NCI-H526 treated with DMSO at 0.1 percent for 48 hours (cell line): Measurements from ENCODE around the gene HERC4.
A peak's percentile ranks its signal among the peaks of the same experiment; 100 is the strongest.
"Not testable (repeated sequence)": the region's sequence is repeated elsewhere in the genome, so short reads cannot be mapped to it uniquely, and the experiment has no call there.

Experiments
- DNase-seq: peaks from one replicate; lab custom pipeline; 2025; lab: John Stamatoyannopoulos, UW

Gene HERC4

DNA sequence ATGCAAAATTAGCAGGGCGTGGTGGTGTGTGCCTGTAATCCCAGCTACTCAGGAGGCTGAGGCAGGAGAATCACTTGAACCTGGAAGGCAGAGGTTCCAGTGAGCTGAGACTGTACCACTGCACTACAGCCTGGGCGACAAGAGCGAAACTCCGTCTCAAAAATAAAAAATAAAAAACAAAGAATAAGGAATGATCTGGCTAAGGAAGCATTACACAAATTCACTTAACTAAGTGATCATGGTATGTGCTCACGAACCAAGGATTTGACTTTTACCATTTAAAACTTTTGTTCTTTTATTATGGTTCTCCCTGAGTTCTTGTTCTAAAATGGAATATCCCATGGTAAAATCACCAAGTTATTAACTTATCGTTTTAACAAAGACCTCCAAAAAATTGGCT lies 119.5 kb downstream of the HERC4 start:
- no peak for DNase-seq

DNA sequence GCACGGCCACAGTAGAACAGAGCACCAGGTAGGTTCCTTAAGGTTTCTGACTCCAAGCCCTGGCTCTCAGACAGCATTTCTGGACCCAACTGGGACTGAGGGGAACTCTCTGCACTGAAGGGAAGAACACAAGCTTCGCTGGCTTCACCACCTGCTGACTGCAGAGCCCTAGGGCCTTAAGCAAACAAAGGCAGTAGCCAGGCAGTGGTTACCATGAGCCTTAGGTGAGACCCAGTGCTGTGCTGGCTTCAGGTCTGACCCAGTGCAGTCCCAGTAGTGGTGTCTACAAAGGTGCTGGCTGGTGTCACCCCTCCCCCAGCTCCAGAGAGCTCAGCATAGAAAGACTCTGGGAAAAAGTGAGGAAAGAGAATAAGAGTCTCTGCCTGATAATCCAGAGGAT lies 131.2 kb downstream of the HERC4 start:
- DNase-seq, result no peak

DNA sequence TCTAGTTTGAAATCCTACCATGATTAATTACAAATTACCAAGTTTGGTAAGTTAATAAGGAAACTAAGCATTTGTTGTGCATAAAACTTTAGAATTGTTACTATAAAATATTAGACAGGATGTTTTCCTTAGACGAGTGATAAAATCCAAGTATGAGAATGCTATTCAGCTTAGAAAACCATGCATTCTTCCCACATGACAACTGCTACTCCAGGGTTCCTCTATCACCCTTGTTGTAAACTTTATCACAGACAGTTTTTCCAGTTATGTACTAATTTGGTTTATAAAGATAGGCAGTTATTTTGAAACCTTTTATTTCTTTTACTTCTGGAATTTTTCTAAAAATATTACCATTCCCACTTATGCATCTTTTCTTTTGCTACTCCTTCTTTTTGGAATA lies 138.7 kb downstream of the HERC4 start:
- no peak for DNase-seq

DNA sequence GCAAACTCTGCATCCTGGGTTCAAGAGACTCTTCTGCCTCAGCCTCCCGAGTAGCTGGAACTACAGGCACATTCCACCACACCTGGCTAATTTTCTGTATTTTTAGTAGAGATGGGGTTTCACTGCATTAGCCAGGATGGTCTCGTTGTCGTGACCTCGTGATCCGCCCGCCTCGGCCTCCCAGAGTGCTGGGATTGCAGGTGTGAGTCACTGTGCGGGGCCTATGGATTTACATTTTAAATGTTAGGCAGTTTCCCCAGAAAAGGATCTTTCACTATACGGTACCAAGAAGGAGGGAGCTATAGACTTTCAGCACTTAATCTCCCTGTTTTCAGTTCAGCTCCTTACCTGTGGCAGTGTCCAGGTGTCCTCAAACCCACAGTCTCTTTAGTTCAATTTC lies 139.9 kb downstream of the HERC4 start:
- DNase-seq, result no peak

DNA sequence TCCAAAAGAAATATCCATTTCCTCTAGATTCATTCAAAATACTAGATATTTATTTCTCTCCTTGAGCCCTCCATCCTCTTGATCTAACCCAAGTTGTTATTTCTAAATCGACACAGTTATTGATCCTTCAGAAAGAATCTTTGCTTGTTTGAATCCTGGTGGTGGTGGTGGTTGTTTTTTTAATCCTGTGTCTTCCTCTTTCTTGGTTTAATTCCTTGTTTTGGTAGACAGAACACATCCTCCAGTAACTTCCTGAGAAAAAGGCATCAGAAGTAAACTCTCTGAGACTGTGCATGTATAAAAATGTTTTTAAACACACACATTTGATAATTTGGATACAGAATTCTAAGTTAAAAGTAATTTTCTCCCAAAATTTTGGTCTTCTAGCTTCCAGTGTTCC lies 140.7 kb downstream of the HERC4 start:
- no peak for DNase-seq

DNA sequence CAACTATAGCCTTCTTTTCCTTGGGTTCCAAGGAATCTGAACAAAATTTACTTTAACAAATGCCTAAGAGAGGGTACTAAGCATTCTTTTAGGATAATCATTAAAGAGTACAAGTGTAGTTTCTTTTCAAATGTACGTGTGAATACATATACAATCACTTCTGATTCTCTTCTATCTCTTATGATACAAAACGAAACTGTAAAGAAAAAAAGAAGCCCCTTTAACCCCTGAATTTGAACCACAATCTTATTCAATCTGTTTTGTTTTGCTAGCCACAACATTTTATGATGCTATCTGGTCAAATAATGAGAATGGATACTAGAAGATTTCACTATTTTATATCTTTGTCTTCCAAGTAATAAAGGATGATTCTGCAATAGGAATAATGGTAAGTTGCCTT lies 141.9 kb downstream of the HERC4 start:
- DNase-seq, result no peak

DNA sequence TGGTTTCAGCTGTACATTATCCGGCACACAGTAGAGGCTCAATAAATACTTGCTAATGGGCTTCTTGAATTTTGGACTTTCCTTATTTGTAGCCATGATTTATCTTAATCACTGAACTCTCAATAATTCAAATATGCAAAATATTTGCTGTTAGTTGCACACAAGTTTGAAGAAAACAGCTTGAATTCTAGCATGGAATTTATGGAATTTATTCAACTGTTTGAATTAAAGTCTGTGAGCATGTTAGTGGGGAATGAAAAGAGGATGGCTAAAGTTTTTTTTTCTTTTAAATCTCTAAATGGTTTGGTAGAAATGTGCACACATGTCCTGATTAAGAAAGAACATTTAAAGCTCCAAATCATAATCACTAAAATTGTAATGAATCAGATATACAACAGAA lies 148.1 kb downstream of the HERC4 start:
- no peak for DNase-seq

DNA sequence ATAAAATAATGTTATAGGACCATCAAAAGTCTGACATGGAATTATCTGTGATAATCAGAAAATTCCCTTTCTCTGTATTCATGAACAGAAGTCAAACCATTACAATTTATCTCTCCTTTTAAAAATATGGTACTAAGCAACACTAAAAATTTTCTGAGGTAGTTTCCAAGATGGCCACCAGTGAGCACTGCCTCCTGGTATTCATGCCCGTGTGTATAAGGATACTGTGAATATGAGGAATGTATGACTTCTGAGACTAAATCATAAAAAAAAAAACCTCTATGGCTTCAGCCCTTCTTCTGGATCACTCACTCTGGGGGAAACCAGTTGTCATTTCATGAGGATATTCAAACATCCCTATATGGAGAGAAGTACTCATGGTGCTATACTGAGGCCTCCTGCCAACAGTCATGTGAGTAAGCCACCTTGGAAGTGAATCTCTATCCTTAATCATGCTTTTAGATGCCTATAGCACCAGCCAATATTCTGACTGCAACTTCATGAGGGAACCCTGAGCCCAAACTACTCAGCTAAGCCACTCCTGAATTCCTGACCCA lies 149.6 kb downstream of the HERC4 start:
- no peak for DNase-seq

DNA sequence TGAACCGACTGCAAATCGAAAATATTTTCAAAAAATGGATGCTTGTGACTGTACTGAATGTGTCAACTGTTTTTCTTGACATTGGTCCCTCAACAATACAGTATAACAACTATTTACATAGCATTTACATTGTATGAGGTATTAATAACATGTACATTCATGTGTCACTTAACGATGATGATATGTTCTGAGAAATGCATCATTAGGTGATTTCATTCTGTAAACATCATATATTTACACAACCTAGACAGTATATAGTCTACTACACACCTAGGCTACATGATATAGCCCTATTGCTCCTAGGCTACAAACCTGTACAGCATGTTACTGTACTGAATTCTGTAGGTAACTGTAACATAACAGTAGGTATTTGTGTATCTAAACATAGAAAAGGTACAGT lies 150.9 kb downstream of the HERC4 start:
- DNase-seq, result no peak

DNA sequence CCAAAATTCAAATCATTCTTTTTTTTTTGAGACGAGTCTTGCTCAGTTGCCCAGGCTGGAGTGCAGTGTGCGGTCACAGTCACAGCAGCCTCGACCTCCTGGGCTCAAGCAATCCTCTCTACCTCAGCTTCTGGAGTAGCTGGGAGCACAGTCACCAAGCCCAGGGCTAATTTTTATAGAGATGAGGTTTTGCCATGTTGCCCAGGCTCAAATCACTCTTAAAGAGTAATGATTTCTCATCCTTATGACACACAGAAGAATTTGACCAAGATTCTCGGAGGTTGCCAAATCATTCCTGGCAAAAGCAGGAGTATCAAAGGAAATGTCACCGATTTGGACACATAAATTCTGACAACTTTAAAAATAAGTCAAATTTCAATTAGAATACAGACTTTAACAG lies 151.5 kb downstream of the HERC4 start:
- DNase-seq, result no peak

DNA sequence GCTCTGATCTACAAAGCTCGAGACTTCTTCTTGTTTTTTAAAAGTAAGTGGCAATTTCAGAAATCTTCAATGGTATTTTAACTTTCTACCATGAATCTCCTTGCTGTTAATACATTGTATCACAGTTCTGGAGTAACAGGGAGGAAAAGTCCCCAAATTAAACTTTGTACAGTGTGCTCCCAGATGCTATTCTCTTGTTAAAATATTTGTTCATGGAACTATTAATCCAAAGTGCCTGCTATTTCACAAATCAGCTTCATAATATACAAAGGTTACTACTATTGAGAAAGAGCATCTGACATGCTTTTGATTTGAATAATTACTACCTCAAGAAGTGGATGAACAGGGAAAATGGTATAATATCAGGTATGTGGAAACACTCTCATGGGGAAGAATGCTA lies 154.0 kb downstream of the HERC4 start:
- DNase-seq, result no peak

DNA sequence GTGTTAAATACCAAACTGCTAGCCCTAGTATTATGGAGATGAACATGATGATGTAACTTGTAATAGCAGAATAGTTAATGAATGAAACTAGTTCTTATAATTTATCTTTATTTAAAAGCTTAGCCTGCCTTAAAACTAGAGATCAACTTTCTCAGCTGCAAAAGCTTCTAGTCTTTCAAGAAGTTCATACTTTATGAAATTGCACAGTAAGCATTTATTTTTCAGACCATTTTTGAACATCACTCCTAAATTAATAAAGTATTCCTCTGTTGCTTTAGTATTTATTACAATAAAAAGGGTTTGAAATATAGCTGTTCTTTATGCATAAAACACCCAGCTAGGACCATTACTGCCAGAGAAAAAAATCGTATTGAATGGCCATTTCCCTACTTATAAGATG lies 157.4 kb downstream of the HERC4 start:
- DNase-seq, result no peak

DNA sequence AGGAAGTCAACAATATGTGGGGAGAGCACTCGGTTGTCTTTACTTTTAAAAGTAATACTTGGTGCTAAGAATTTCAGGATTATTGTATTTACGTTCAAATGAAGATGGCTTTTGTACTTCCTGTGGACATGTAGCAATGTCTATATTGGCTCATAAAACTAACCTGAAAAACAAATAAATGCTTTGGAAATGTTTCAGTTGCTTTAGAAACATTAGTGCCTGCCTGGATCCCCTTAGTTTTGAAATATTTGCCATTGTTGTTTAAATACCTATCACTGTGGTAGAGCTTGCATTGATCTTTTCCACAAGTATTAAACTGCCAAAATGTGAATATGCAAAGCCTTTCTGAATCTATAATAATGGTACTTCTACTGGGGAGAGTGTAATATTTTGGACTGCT lies 157.9 kb downstream of the HERC4 start:
- DNase-seq, result no peak

DNA sequence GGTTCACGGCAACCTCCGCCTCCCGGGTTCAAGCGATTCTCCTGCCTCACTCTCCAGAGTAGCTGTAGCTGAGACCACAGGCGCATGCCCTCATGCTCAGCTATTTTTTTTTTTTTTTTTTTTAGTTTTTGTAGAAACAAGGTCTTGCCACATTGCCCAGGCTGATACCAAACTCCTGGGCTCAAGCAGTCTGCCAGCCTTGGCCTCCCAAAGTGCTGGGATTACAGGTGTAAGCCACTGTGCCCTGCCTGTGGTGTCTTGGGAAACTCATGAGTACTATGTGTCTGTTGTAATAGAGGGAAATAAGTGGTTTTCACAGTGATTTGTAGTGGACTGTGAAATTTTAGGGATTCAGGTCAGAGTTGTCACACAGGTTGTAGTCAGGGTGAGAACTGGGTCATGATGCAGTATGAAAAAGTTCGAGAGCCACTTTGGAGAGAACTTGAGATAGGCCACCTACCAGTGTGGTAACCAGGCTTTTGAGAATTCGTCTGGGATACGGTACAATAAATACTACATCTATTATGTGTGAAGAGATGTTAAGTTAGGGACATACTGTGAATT lies 160.2 kb downstream of the HERC4 start:
- no peak for DNase-seq

DNA sequence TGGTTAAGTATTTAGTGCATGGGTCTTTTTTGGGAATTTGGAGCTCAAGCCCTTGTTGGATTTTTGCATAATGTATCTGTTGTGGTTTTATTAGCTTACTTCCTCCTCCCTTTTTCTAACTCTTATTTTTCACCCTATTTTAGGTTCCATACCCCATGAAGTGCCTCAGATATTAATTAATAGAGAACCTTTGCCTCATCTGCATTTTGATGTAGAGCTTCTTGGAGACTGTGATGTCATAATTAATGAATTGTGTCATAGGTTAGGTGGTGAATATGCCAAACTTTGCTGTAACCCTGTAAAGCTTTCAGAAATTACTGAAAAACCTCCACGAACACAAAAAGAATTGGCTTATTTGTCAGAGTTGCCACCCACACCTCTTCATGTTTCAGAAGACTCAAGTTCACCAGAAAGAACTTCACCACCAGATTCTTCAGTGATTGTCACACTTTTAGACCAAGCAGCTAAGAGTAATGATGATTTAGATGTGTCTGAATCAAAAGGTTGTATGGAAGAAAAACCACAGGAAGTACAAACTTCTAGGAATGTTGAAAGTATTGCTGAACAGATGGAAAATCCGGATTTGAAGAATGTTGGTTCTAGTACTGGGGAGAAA lies 162.6 kb downstream of the HERC4 start:
- no peak for DNase-seq

DNA sequence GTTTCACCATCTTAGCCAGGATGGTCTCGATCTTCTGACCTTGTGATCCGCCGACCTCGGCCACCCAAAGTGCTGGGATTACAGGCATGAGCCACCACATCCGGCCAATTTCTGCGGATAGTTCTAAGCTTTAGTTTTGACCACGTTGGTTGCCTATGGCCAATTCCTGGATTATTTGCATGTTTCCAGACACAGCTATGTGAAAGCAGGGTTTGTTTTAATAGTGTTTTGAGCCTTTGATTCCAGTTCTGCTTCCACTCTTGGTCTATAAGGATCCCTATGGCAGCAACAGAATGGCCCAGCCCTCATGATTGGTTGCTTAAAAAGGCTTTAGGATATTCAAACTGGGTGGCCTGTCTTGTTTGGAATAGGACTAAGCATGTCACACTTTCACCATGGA lies 171.5 kb downstream of the HERC4 start:
- DNase-seq, result no peak

DNA sequence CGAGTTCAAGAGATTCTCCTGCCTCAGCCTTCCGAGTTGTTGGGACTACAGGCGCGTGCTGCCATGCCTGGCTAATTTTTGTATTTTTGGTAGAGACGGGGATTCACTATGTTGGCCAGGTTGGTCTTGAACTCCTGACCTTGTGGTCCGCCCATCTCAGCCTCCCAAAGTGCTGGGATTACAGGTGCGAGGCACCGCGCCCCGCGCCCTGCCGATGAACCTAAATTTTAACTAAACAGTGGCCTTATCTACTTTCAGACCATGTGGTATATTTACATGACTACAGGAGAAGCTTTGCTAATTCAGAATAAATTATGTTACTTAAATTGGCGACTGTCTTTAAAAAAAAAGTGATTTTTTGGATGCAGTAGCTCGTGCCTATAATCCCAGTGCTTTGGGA lies 181.4 kb downstream of the HERC4 start:
- DNase-seq, result no peak

DNA sequence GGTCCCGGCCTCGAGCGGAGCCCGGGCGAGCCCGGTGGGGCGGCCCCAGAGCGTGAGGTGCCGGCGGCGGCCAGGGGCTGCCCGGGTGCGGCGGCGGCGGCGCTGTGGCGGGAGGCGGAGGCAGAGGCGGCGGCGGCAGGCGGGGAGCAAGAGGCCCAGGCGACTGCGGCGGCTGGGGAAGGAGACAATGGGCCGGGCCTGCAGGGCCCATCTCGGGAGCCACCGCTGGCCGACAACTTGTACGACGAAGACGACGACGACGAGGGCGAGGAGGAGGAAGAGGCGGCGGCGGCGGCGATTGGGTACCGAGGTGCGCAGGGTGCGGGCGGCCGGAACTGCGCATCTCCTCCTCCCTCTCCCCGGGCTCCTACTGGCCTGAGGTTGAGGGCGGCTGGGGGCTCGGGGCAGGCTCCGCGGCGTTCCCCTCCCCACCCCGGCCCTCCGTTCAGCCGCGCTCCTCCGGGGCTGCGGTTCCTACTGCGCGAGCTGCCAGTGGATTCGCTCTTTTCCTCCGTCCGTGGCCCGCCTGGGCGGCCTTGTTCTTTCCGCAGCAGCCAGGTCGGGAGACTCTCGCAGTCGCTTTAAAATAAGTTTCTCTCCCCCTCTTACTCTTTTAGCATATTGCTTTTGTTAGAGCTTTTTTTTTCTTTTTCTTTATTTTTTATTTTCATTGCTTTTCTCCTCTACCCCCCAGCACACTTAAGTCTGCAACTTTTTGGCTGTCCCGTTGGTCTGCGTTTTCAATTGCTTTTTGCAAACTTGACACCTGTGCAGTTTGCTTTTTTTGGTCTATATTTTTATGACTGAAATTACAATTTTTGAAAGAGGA lies 190.0 kb downstream of the HERC4 start:
- DNase-seq, result peak; percentile 63

DNA sequence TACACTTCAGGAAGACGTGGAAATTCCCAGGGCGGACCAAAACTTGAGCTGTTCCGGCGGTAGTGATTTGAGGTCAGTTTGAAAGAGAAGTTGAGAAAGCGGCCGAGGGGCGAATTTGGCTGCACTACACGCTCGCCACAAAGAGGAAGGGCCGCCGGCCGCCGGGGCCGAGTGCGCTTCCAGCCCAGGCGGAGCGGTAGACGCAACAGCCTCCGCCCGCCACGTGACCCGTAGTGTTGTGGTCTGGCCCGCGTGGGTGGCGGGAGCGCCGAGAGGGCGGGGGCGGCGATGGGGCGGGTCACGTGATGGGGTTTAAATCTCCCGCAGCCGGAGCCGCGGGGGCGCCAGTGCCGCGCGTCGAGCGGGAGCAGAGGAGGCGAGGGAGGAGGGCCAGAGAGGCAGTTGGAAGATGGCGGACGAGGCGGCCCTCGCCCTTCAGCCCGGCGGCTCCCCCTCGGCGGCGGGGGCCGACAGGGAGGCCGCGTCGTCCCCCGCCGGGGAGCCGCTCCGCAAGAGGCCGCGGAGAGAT lies 190.7 kb downstream of the HERC4 start, which contains the start of gene SIRT1:
Gene SIRT1, plus strand, starts transcription at position 344 of the 529 bp plus-strand sequence. Its CDS starts 66 bp downstream, at position 410.
- DNase-seq, result peak; percentile 80

DNA sequence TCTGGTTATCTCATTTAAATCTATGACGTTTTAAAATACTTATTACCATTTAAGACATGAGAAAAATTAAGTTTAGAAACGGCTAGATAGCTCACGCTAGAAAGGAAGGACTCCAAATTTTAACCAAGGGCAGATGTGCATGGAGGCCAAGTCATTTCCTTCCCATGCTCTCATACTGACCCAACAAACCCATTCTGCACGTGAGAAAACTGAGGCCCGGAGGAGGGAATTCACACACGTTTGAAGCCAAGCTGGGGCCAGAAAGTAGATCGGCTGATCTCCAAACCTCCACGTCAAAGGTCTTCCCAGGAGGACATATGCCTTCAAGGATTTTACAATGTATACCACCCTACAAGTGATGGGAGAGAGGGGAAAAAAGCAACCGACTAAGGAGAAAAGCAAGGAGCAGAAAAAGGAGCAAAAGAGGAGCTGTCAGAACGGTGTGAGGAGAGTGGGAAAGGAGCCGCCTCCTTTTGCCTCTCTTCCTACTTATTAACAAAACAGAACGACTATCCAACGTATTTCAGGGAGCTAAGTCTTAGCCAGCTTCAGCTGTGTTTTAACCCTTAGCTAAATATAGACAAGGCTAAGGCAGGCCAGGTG lies 191.3 kb downstream of the HERC4 start:
- no peak for DNase-seq

DNA sequence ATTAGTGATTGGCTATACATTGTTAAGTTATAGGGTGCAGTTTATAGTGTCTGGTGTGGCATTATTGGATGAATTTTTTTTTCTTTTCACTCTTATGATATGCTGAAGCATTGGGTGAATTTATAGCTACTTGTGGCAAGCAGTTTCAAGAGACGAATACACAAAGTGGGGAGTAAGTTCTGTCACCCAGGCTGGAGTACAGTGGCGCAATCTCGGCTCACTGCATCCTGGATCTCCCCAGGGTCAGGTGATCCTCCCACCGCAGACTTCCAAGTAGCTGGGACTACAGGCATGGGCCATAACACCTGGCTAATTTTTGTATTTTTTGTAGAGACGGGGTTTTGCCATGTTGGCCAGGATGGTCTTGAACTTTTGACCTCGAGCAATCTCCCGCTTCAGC lies 196.9 kb downstream of the HERC4 start:
- no peak for DNase-seq

DNA sequence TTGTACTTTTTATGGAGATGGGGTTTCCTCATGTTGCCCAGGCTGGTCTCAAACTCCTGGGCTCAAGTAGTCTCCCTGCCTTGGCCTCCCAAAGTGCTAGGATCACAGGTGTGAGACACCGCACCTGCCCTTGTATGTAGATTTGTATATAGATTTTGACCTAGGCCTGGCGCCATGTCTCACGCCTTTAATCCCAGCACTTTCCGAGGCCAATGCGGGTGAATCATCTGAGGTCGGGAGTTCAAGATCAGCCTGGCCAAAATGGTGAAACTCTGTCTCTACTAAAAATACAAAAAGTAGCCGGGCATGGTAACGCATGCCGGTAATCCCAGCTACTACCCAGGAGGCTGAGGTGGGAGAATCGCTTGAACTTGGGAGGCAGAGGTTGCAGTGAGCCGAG lies 197.7 kb downstream of the HERC4 start:
- DNase-seq, result not testable (repeated sequence)
